Measurements from ENCODE around the gene TRPM8. TPM values are rescaled to one million over a fixed set of nuclear protein-coding genes. Genes with fewer than 3 reads are reported as not detected.

Gene TRPM8
- total RNA-seq, 6 experiments from 2014 or later: not detected

GRCh38 chr2:233944722-233945121 is 27.5 kb downstream of the TRPM8 start:
- H3K9me3 Mint-ChIP-seq: no peaks in the 10 kb centered on the region
- H3K27me3 Mint-ChIP-seq (ENCODE audit: insufficient read depth): peaks cover 6% of the 10 kb centered on the region; the same call in 1 of the 2 replicates
- no peaks in the 10 kb centered on the region for H3K4me1 Mint-ChIP-seq (ENCODE audit: low read depth)
- H3K4me3 Mint-ChIP-seq: no peak overlapping the region
- no peak overlapping the region for H3K27ac Mint-ChIP-seq
- H3K36me3 Mint-ChIP-seq (ENCODE audit: low read depth): no peaks in the 10 kb centered on the region
- TF ChIP-seq CTCF (IDR thresholded peaks at IDR 0.05): no peak
- no peak for DNase-seq

DNA sequence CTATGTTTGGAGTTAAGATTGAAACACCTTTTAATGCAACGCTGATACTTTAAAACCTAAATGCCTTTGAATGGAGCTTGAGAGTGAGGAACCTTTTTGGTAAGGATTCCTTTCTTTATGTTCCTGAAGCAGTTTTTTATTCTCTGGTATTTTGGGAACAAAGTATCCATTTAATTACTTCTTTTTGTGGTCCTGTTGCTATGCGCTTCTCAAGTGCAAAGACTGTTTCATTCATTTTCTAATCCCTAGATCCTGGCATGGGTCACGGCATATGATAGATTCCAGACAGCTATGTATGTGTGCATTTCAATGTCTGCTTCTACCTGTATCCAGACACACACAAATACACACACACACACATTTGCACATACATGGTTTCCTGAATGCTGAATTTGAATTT is 28.0 kb downstream of the TRPM8 start:
- H3K4me3 Mint-ChIP-seq: no peak overlapping the region
- H3K36me3 Mint-ChIP-seq (ENCODE audit: low read depth): no peaks in the 10 kb centered on the region
- no peaks in the 10 kb centered on the region for H3K4me1 Mint-ChIP-seq (ENCODE audit: low read depth)

GRCh38 chr2:233950078-233950825 is 33.1 kb downstream of the TRPM8 start:
- no peaks in the 10 kb centered on the region for H3K9me3 Mint-ChIP-seq
- H3K36me3 Mint-ChIP-seq (ENCODE audit: low read depth): no peaks in the 10 kb centered on the region
- peaks cover 11% of the 10 kb centered on the region for H3K27me3 Mint-ChIP-seq (ENCODE audit: insufficient read depth)
- H3K4me1 Mint-ChIP-seq (ENCODE audit: low read depth): no peaks in the 10 kb centered on the region
- H3K27ac Mint-ChIP-seq: no peak overlapping the region
- no peak for TF ChIP-seq CTCF (IDR thresholded peaks at IDR 0.05)
- no peak overlapping the region for H3K4me3 Mint-ChIP-seq
- no peak for DNase-seq

More for the DNA sequence above, 28.0 kb downstream of the TRPM8 start:
- no peak for TF ChIP-seq CTCF (IDR thresholded peaks at IDR 0.05)
- no peak for DNase-seq
- Mint-ChIP-seq H3K9me3 (no peaks in the 10 kb centered on the region), H3K27me3 (ENCODE audit: insufficient read depth) (peaks cover 9% of the 10 kb centered on the region), H3K27ac (no peak overlapping the region)

GRCh38 chr2:233952335-233952734 is 35.2 kb downstream of the TRPM8 start:
- Mint-ChIP-seq H3K27ac (no peak overlapping the region), H3K9me3 (no peaks in the 10 kb centered on the region), H3K27me3 (ENCODE audit: insufficient read depth) (peaks cover 11% of the 10 kb centered on the region), H3K4me1 (ENCODE audit: low read depth) (no peaks in the 10 kb centered on the region), H3K36me3 (ENCODE audit: low read depth) (no peaks in the 10 kb centered on the region), H3K4me3 (no peak overlapping the region)
- TF ChIP-seq CTCF (IDR thresholded peaks at IDR 0.05): no peak
- DNase-seq: no peak

GRCh38 chr2:233953087-233953801 is 36.1 kb downstream of the TRPM8 start:
- Mint-ChIP-seq H3K4me1 (ENCODE audit: low read depth) (no peaks in the 10 kb centered on the region), H3K36me3 (ENCODE audit: low read depth) (no peaks in the 10 kb centered on the region), H3K9me3 (no peaks in the 10 kb centered on the region), H3K27ac (no peak overlapping the region), H3K4me3 (no peak overlapping the region), H3K27me3 (ENCODE audit: insufficient read depth) (peaks cover 11% of the 10 kb centered on the region)
- no peak for DNase-seq
- no peak for TF ChIP-seq CTCF (IDR thresholded peaks at IDR 0.05)
